B cell (primary cell): ENCODE data around the gene GABRD. TPM values are rescaled to one million over a fixed set of nuclear protein-coding genes. Genes with fewer than 3 reads are reported as not detected.

ENCODE experiments used
- ATAC-seq: fragments of 200-7000 bp; cut with Tn5 transposase; one replicate; pipeline ENCODE4 v1.10.0; 2021; ENCODE audit warnings: low read depth, mild to moderate bottlenecking, moderate number of reproducible peaks, moderate library complexity
- CTCF ChIA-PET: fragments of 350-600 bp; sonication (Branson Sonifier 250); formaldehyde crosslinking; loops from one replicate; lab custom pipeline; 2021; ENCODE audit warnings: antibody characterized with exemption, inconsistent platforms; lab: Charles Lee
- POLR2A ChIA-PET: fragments of 350-600 bp; sonication (Branson Sonifier 250); formaldehyde crosslinking; loops from one replicate; lab custom pipeline; 2021; ENCODE audit warnings: antibody characterized with exemption; lab: Charles Lee
- DNase-seq: peaks from one replicate; pipeline ENCODE4 v3.0.0; 2013
- H2AFZ ChIP-seq: 2 replicates; pipeline ENCODE4 v1.6.1; 2012; ENCODE audit warnings: mild to moderate bottlenecking, low read depth, low read length; ENCODE audit not compliant: insufficient read depth, poor library complexity, severe bottlenecking
- H3K27ac ChIP-seq, 2 donors: 1 replicate in 1 of 2; 2 replicates in 1 of 2; pipeline ENCODE4 v1.5.1; 2012 to 2013; ENCODE audit warnings: low read length in 2 of 2, mild to moderate bottlenecking in 2 of 2, moderate library complexity in 1 of 2
- H3K27me3 ChIP-seq, 4 experiments: fragments of 200-600 bp in 1 of 4; sonication (generic) in 1 of 4; replicated peaks in 1 of 4; 1 replicate in 2 of 4; 2 replicates in 2 of 4; pipeline versions ENCODE4 v1.6.1 to v1.7.0; 2013 to 2016; ENCODE audit warnings: low read length in 3 of 4, mild to moderate bottlenecking in 2 of 4, mixed read lengths in 1 of 4, moderate library complexity in 1 of 4; ENCODE audit not compliant: insufficient read depth in 4 of 4, control insufficient read depth in 3 of 4; ENCODE audit errors: control extremely low read depth in 1 of 4
- H3K36me3 ChIP-seq, 2 experiments: replicated peaks in 1 of 2; 1 replicate in 1 of 2; 2 replicates in 1 of 2; pipeline versions ENCODE4 v1.6.1 to v1.7.1; 2013; ENCODE audit warnings: low read length in 1 of 2; ENCODE audit not compliant: insufficient read depth in 2 of 2, control insufficient read depth in 1 of 2; ENCODE audit errors: control extremely low read depth in 1 of 2, extremely low read depth in 1 of 2
- H3K4me1 ChIP-seq, 2 donors: fragments of 200-600 bp in 1 of 2; sonication (generic) in 1 of 2; 1 replicate in 1 of 2; 2 replicates in 1 of 2; pipeline versions ENCODE4 v1.5.1 to v1.6.1; 2013 to 2017; ENCODE audit warnings: low read length in 2 of 2; ENCODE audit not compliant: control insufficient read depth in 2 of 2, insufficient read depth in 2 of 2
- H3K4me2 ChIP-seq: replicated peaks from 2 replicates; pipeline ENCODE3; 2012; ENCODE audit warnings: mild to moderate bottlenecking, low read depth, low read length; ENCODE audit not compliant: poor library complexity, severe bottlenecking
- H3K4me3 ChIP-seq, 5 experiments: fragments of 200-600 bp in 1 of 5; sonication (generic) in 1 of 5; 1 replicate in 3 of 5; 2 replicates in 2 of 5; pipeline versions ENCODE4 v1.5.1 to v1.7.0; 2011 to 2016; ENCODE audit warnings: low read length in 4 of 5, mild to moderate bottlenecking in 4 of 5, low read depth in 2 of 5, control low read depth in 1 of 5, moderate library complexity in 1 of 5; ENCODE audit not compliant: insufficient read depth in 1 of 5; ENCODE audit errors: control extremely low read depth in 1 of 5, extremely low read depth in 1 of 5
- H3K79me2 ChIP-seq: fragments of 200-600 bp; sonication (generic); one replicate; pipeline ENCODE4 v1.6.0; 2016; ENCODE audit warnings: low read length; ENCODE audit not compliant: control insufficient read depth, insufficient read depth
- H3K9ac ChIP-seq: fragments of 200-600 bp; sonication (generic); 2 replicates; pipeline ENCODE4 v1.6.1; 2017; ENCODE audit warnings: mild to moderate bottlenecking, low read length, moderate library complexity
- H3K9me3 ChIP-seq, 3 donors: one replicate each; pipeline versions ENCODE4 v1.6.1 to v1.7.1; 2013; ENCODE audit warnings: low read length in 2 of 3; ENCODE audit not compliant: control insufficient read depth in 2 of 3, insufficient read depth in 1 of 3; ENCODE audit errors: control extremely low read depth in 1 of 3
- H4K20me1 ChIP-seq: 2 replicates; pipeline ENCODE4 v1.6.0; 2012; ENCODE audit warnings: mild to moderate bottlenecking, low read length; ENCODE audit not compliant: insufficient read depth, control insufficient read depth, poor library complexity, severe bottlenecking
- H3K27ac Mint-ChIP-seq: one replicate; pipeline ENCODE4 v1.8.0; 2021; ENCODE audit warnings: mixed read lengths
- H3K27me3 Mint-ChIP-seq: one replicate; pipeline ENCODE4 v1.8.0; 2021; ENCODE audit warnings: mixed read lengths
- H3K4me1 Mint-ChIP-seq: one replicate; pipeline ENCODE4 v1.8.0; 2021; ENCODE audit warnings: mixed read lengths
- H3K4me3 Mint-ChIP-seq: one replicate; pipeline ENCODE4 v1.8.0; 2021; ENCODE audit warnings: mixed read lengths
- H3K9me3 Mint-ChIP-seq: one replicate; pipeline ENCODE4 v1.8.0; 2022; ENCODE audit warnings: mixed read lengths; ENCODE audit not compliant: insufficient read depth
- CTCF ChIP-seq: fragments of 200-600 bp; IDR thresholded peaks from one replicate; pipeline ENCODE4 v1.8.0; 2022; ENCODE audit warnings: antibody characterized with exemption, mild to moderate bottlenecking
- EZH2 ChIP-seq: IDR thresholded peaks from 2 replicates; pipeline ENCODE4 v1.6.1; 2012; ENCODE audit warnings: borderline replicate concordance, low read depth, mild to moderate bottlenecking, moderate library complexity, low read length; ENCODE audit not compliant: insufficient read depth, poor library complexity, severe bottlenecking
- WGBS: methylation state at CpG from one replicate; pipeline ENCODE4 v1.1.5; 2013; ENCODE audit warnings: missing lambda C conversion rate; ENCODE audit not compliant: insufficient coverage; 5-methylcytosine and 5-hydroxymethylcytosine counted together
- intact Hi-C: fragments of 100-400 bp; cut with micrococcal nuclease; formaldehyde crosslinking; loops from one replicate; pipeline ENCODE4 v1.10.0; 2022
- polyA plus RNA-seq: library from polyadenylated mRNA; depleted of rRNA; stranded (reverse); fragments of >200 nt; gene quantifications from 2 replicates; pipeline ENCODE4 v1.2.3, GENCODE V29; 2012
- total RNA-seq, 2 donors: library from RNA; stranded (reverse); fragments of 120-200 nt in 1 of 2; gene quantifications; 1 replicate in 1 of 2; 2 replicates in 1 of 2; pipeline versions ENCODE4 v1.2.3 to v1.2.4, GENCODE V29; 2013 to 2022

Gene GABRD
- total and polyA plus RNA-seq, 2 donors (not counting 1 experiment from before 2014, with no cell fraction given) = not detected

GRCh38 chr1:2056955-2057590 is 37.9 kb downstream of the GABRD start:
- no peaks in the 10 kb centered on the region for H3K4me1 ChIP-seq
- Mint-ChIP-seq H3K4me3 (no peak overlapping the region), H3K27me3 (no peaks in the 10 kb centered on the region), H3K4me1 (peaks cover 8% of the 10 kb centered on the region), H3K27ac (no peak overlapping the region), H3K9me3 (no peaks in the 10 kb centered on the region)
- no peak for ATAC-seq
- CTCF ChIA-PET = interaction anchor here (1.8 kb wide), 1 partner anchor 12 kb away, joined by 4 read pairs; no protein-coding TSS in a partner anchor
- H3K9ac ChIP-seq = no peak overlapping the region
- no peak for DNase-seq
- no peaks in the 10 kb centered on the region for H3K9me3 ChIP-seq
- 98% methylated on average over 20 of the region's 25 CpGs for WGBS
- peaks cover 0 to 22% of the 10 kb centered on the region in 2 experiments for H3K36me3 ChIP-seq
- TF ChIP-seq EZH2 (no peak), CTCF (no peak)
- no peak overlapping the region for H3K4me2 ChIP-seq
- POLR2A ChIA-PET = no interaction called here
- H2AFZ ChIP-seq = no peak overlapping the region
- H3K27ac ChIP-seq = no peak overlapping the region
- H4K20me1 ChIP-seq = peaks cover 5% of the 10 kb centered on the region
- H3K4me3 ChIP-seq = no peak overlapping the region
- intact Hi-C loops = no loop called here
- H3K79me2 ChIP-seq = peaks cover 4% of the 10 kb centered on the region
- H3K27me3 ChIP-seq = no peaks in the 10 kb centered on the region

- Histone ChIP-seq H3K79me2 (no peaks in the 10 kb centered on the region), H3K27me3 (no peaks in the 10 kb centered on the region), H3K4me2 (no peak overlapping the region), H3K36me3 (peaks cover 0 to 28% of the 10 kb centered on the region in 2 experiments), H3K9me3 (peaks cover 0 to 3% (median under 1%) of the 10 kb centered on the region in 3 donors), H3K4me1 (no peaks in the 10 kb centered on the region), H3K27ac (no peak overlapping the region), H2AFZ (no peak overlapping the region), H3K9ac (no peak overlapping the region), H3K4me3 (no peak overlapping the region), H4K20me1 (peaks cover 4% of the 10 kb centered on the region)
- DNase-seq (no peak), ATAC-seq (no peak)
- POLR2A ChIA-PET = no interaction called here
- no peaks in the 10 kb centered on the region for H3K27me3 Mint-ChIP-seq
- TF ChIP-seq EZH2 (no peak), CTCF (no peak)
- no peaks in the 10 kb centered on the region for H3K4me1 Mint-ChIP-seq
- WGBS = 95% methylated on average over 35 of the region's 35 CpGs
- no peak overlapping the region for H3K4me3 Mint-ChIP-seq
- intact Hi-C loops = no loop called here
- H3K9me3 Mint-ChIP-seq = no peaks in the 10 kb centered on the region
- CTCF ChIA-PET = interaction anchor here (1.4 kb wide), 1 partner anchor 80 kb away, joined by 3 read pairs; no protein-coding TSS in a partner anchor
- H3K27ac Mint-ChIP-seq = no peak overlapping the region
Observed at GRCh38 chr1:2059290-2059953, 40.3 kb downstream of the GABRD start.
